ENCODE measurements around the gene GFRA4. TPM values are rescaled to one million over a fixed set of nuclear protein-coding genes. Genes with fewer than 3 reads are reported as not detected.

The GFRA4 gene
- total RNA-seq: not detected in 2 replicates

GRCh38 chr20:3663031-3663701, at the start of gene GFRA4:
Gene GFRA4 (minus strand): TSS chr20:3663399. CDS start chr20:3663399, 0 bp downstream.

GRCh38 chr20:3712279-3712873, 49.2 kb upstream of the GFRA4 start, which contains the start of gene SIGLEC1:
Gene SIGLEC1 (minus strand): TSS chr20:3712600. CDS start chr20:3707128, 5,472 bp downstream.

GRCh38 chr20:3681931-3682781, 19.0 kb upstream of the GFRA4 start, which contains the start of gene ADAM33:
Gene ADAM33 (minus strand): TSS chr20:3682010. CDS start chr20:3682004, 6 bp downstream.

Other genes with a start within 250 kb of the GFRA4 start
- 14.3 and 14.4 TPM in 2 replicates for gene ATRN, start 192.4 kb downstream of the GFRA4 start, total RNA-seq
- gene ADAM33, start 18.6 kb upstream of the GFRA4 start, total RNA-seq: 14.7 and 15.3 TPM in 2 replicates
- gene SIGLEC1, start 49.2 kb upstream of the GFRA4 start, total RNA-seq: not detected in 2 replicates
- gene HSPA12B, start 69.3 kb upstream of the GFRA4 start, total RNA-seq: 0.45 and 0.50 TPM in 2 replicates
- gene ADISSP, start 104.4 kb upstream of the GFRA4 start, total RNA-seq: 70.6 and 77.5 TPM in 2 replicates
- gene SPEF1, start 118.0 kb upstream of the GFRA4 start, total RNA-seq: 0.15 and 0.17 TPM in 2 replicates
- gene CENPB, start 123.3 kb upstream of the GFRA4 start, total RNA-seq: 87.7 and 89.1 TPM in 2 replicates
- gene CDC25B, start 132.9 kb upstream of the GFRA4 start, total RNA-seq: 98.1 and 117 TPM in 2 replicates
- gene AP5S1, start 157.1 kb upstream of the GFRA4 start, total RNA-seq: 18.9 and 19.7 TPM in 2 replicates
- 19.6 and 19.7 TPM in 2 replicates for gene MAVS, start 183.4 kb upstream of the GFRA4 start, total RNA-seq
- 29.9 and 33.3 TPM in 2 replicates for gene PANK2, start 226.0 kb upstream of the GFRA4 start, total RNA-seq

All from bronchus fibroblast of lung (primary cell).